Measurements from ENCODE around the gene MYCBPAP.
"Not testable (repeated sequence)": the region's sequence is repeated elsewhere in the genome, so short reads cannot be mapped to it uniquely, and the experiment has no call there.

MYCBPAP gene

GRCh38 chr17:50471009-50471905 is 37.0 kb upstream of the MYCBPAP start:
- no peak for DNase-seq

GRCh38 chr17:50472286-50472685 is 36.0 kb upstream of the MYCBPAP start:
- no peak for DNase-seq

DNA sequence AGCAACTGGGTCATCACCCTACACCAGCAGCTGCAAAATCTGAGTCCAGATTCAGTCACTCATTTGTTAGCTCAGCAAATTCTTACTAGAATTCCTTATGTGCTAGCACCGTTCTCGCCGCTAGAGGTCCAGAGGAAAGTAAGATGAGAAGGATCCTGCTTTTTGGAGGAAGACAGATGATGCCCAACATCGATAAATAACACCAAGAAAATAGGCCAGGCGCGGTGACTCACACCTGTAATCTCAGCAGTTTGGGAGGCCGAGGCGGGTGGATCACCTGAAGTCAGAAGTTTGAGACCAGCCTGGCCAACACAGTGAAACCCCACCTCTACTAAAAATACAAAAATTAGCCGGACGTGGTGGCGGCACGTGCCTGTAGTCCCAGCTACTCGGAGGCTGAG is 35.5 kb upstream of the MYCBPAP start:
- DNase-seq = not testable (repeated sequence)

- DNase-seq = no peak
Observed at GRCh38 chr17:50473901-50474300, 34.3 kb upstream of the MYCBPAP start.

DNA sequence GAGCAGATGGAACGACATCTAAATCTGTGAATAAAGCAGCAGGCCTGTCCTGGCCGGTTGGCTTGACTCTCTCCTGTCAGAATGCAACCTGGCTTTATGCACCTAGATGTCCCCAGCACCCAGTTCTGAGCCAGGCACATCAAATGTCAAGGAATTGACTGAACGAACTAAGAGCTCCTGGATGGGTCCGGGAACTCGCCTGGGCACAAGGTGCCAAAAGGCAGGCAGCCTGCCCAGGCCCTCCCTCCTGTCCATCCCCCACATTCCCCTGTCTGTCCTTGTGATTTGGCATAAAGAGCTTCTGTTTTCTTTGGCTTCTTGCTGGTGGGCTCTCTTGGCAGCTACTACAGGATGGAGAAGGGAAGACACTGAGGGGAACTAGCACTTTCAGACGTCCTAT is 33.7 kb upstream of the MYCBPAP start:
- no peak for DNase-seq

GRCh38 chr17:50475362-50475761 is 32.9 kb upstream of the MYCBPAP start:
- no peak for DNase-seq

GRCh38 chr17:50475775-50476544 is 32.3 kb upstream of the MYCBPAP start:
- not testable (repeated sequence) for DNase-seq

- DNase-seq = no peak
Observed at GRCh38 chr17:50476545-50477315, 31.5 kb upstream of the MYCBPAP start.

DNA sequence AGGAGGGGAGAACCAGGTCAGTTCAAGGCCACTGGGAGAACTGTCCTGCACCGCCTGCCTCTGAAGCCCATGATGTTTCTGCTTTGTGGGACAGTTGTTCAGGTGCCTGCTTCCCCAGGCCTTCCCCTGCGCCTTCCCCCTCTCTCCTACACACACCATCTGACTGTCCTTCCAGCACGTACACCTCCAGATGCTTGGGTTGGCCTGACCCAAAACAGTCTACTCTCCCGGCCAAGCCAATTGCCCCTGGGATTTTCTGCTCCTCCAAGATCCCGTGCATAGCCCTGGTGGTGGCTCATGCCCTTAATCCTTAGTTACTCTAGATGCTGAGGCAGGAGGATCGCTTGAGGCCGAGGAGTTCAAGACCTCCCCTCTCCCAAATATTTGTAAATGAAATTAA is 30.3 kb upstream of the MYCBPAP start:
- DNase-seq = no peak

- DNase-seq = peak; percentile 89 to 90
Observed at GRCh38 chr17:50478391-50479381, 29.6 kb upstream of the MYCBPAP start, which contains the start of gene RSAD1. TSS of gene RSAD1 (plus strand) at chr17:50478860. CDS start at chr17:50478885, 25 bp downstream.

- peak; percentile 71 to 72 for DNase-seq
Observed at GRCh38 chr17:50479522-50480141, 28.6 kb upstream of the MYCBPAP start.

DNA sequence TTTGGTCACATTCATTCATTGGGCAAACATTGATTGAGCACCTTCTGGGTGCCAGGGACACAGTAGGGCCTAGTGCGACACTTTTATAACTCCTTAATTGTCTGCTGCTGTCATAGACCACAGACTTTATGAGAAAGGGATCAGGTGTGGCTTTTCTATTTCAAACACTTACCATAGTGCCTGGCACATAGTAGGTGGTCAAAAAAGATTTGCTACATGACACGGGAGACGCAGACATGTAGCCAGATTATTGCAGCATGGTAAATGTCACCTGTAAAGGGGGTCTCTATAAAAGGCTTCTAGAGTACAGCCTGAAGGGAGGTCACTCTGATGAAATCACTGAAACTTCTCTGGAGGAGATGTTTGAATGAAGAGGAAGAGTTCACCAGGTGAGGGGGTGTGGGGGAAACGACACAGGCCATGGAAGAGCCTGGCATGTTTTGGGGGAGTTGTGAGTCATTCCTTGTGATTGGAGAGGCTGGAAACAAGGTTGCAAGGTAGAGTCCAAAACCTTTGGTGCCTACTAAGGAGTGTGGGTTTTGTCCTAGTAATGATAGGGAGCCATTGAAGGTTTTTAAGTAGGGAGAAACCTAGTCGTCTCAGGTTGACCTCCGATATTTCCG is 28.0 kb upstream of the MYCBPAP start:
- no peak for DNase-seq

GRCh38 chr17:50480854-50481490 is 27.3 kb upstream of the MYCBPAP start:
- no peak for DNase-seq

DNA sequence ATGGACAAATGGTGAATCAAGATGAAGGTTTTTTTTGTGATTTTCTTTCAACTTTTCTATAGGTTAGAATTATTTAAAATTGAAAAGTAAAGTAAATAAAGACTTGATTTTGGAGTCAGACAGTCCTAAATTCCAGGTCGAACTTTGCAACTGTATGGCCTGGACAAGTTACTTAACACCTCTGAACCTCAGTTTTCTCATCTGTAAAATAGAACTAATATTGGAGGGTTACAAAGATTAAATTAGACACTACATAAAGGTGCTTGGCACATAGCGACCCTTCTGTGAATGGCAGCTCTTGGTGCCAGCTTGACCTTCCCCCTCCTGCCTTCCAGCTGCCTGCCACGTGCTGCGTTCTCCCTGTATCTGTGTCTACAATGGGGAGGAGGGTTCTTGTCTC is 26.6 kb upstream of the MYCBPAP start:
- DNase-seq = no peak

- no peak for DNase-seq
Observed at GRCh38 chr17:50482110-50482509, 26.1 kb upstream of the MYCBPAP start.

- peak; percentile 76 to 77 for DNase-seq
Observed at GRCh38 chr17:50482516-50482915, 25.7 kb upstream of the MYCBPAP start.

DNA sequence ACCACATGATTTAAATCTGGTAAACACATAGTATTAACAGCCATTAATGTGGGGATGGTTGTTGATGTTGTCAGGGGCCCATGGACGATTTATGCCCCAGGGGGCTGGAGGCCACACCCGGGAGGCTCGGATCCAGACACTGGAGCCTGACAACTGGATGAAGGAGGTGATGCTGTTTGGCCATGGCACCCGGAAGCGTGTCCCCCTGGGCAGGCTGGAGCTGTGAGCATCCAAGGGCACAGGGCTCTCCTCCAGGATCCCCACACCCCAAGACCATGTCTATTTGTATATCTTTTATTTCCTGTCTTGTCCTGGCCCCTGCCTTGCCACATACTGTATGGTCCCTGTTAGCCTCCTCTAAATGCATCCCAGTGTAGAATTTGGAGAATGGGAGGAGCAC is 25.0 kb upstream of the MYCBPAP start:
- DNase-seq = no peak

GRCh38 chr17:50484386-50485155 is 23.7 kb upstream of the MYCBPAP start:
- no peak for DNase-seq
